Astrocyte of the spinal cord (primary cell): ENCODE data around the gene AKAP9.
"Not testable (repeated sequence)": the region's sequence is repeated elsewhere in the genome, so short reads cannot be mapped to it uniquely, and the experiment has no call there.

Source experiments
- DNase-seq: peaks from one replicate; pipeline ENCODE4 v3.0.0; 2011; ENCODE audit warnings: low read depth, low spot score
- H3K4me3 ChIP-seq: 2 replicates; pipeline ENCODE4 v1.5.1; 2011; ENCODE audit warnings: low read depth, mild to moderate bottlenecking, low read length, moderate library complexity
- CTCF ChIP-seq: IDR thresholded peaks from 2 replicates; pipeline ENCODE4 v1.5.1; 2012; ENCODE audit warnings: low read depth, mild to moderate bottlenecking, low read length, inconsistent platforms
- in situ Hi-C: cut with HindIII; loops from 2 replicates; pipeline ENCODE4 v1.10.0; 2017; ENCODE audit warnings: low sequenced_read_pairs

Gene AKAP9

DNA sequence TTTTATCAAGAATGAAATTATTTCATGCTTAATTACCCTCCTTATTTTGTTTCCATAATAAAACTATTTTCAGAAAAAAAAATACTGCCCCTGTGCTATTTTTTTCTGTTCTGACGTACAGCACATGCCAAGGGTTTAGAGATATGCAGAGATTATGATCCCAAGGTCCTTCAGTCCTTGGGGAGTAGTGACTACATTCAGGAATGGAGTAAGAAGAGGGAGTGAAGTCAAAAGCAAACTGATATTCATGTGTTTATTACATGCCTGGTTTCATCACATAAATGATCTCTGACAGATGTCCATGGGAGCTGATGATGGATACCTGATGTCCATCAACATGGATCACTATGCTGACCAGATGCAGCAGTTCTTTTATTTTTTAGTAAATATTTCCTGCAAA, 17.2 kb downstream of the AKAP9 start:
- no peak for DNase-seq
- no peak for TF ChIP-seq CTCF
- in situ Hi-C loops, result no loop called here
- H3K4me3 ChIP-seq, result no peak overlapping the region

- H3K4me3 ChIP-seq, result no peak overlapping the region
- DNase-seq, result no peak
- no peak for TF ChIP-seq CTCF
- in situ Hi-C loops, result no loop called here
These were observed 18.4 kb downstream of the AKAP9 start for GRCh38 chr7:91959023-91959422.

- no peak overlapping the region for H3K4me3 ChIP-seq
- no peak for TF ChIP-seq CTCF
- in situ Hi-C loops, result no loop called here
- no peak for DNase-seq
These were observed 21.2 kb downstream of the AKAP9 start for GRCh38 chr7:91961816-91962215.

DNA sequence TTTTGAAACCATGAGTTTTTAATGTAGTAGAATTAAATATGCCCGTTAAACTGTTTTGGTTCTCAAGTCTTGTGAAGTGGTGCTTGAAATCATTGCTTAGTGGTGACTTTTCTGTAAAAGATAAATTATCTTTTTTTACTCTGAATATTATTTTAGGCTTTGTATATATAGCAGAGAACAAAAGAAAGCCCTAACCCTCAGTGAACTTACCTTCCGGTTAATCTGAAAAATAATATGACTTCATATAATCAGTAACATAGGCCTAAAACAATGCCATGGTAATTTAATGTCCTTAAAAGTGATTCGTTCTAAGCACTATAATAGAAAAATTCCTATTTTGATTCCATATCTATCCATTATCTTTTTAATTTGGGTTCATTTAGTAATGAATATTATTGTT, 21.8 kb downstream of the AKAP9 start:
- TF ChIP-seq CTCF, result no peak
- in situ Hi-C loops, result no loop called here
- no peak for DNase-seq
- H3K4me3 ChIP-seq, result no peak overlapping the region

DNA sequence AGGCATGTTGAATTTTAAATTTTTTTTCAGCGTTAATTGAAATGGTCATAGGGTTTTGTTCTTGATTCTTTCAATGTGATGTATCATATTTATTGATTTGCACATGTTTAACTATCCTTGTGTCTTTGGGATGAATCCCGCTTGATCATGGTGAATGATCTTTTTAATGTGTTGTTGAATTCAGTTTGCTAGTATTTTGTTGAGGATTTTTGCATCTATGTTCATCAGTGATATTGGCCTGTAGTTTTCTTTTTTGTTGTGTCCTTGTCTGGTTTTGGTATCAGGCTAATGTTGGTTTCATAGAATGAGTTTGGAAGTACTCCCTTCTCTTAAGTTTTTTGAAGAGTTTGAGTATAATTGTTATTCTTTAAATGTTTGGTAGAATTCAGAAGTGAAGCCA, 26.9 kb downstream of the AKAP9 start:
- in situ Hi-C loops, result not testable (repeated sequence)

GRCh38 chr7:91973639-91974038, 33.0 kb downstream of the AKAP9 start:
- H3K4me3 ChIP-seq, result no peak overlapping the region
- TF ChIP-seq CTCF, result no peak
- in situ Hi-C loops, result no loop called here
- DNase-seq, result no peak

More for the DNA sequence above, 26.9 kb downstream of the AKAP9 start:
- not testable (repeated sequence) for DNase-seq, H3K4me3 ChIP-seq

DNA sequence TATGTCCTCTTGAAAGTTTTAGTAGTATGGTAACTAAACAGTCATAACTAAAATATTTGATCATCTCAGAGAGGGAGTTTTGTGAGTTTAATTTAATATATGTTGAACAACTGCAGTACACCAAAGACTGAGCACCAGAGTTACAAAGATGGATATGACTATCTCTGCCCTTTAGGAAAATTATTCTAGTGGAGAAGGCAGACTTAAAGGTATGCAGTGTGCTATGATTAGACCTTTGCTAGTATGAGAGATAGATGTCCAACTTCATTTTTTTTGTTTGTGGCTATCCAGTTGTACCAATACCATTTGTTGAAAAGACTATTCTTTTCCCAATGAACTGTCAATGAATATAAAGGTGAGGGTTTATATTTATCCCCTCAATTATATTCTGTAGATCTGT, 33.4 kb downstream of the AKAP9 start:
- no peak overlapping the region for H3K4me3 ChIP-seq
- DNase-seq, result no peak
- no peak for TF ChIP-seq CTCF
- in situ Hi-C loops, result no loop called here
